NCI-H1930 (cell line): ENCODE data around the gene KLF2.

Experiments used
- DNase-seq, 2 experiments: peaks; one replicate each; lab custom pipeline; 2025; lab: John Stamatoyannopoulos, UW

The KLF2 gene

DNA sequence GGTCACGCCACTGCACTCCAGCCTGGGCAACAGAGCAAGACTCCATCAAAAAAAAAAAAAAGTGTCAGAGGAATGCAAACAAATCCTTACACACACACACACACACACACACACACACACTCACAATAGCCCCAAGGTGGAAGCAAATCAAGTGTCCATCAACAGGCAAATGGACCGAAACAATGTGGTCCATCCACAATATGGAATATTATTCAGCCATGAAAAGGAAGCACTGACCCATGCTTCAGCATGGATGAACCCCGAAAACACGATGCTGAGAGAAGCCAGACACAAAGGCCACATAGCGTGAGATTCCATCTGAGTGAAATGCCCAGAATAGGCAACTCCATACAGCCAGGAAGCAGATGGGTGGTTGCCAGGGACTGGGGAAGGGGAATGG lies 16.5 kb upstream of the KLF2 start:
- DNase-seq, result no peak

DNA sequence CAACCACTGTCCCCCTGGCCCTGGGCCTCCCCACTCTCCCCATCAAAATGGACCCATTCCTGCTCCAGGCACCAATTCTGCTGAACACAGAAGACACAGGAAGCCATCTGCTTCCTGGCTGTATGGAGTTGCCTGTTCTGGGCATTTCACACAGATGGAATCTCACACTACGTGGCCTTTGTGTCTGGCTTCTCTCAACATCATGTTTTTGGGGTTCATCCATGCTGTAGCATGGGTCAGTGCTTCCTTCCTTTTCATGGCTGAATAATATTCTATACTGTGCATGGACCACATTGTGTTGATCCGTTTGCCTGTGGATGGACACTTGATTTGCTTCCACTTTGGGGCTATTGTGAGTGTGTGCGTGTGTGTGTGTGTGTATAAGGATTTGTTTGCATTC lies 15.0 kb upstream of the KLF2 start:
- DNase-seq, result no peak

GRCh38 chr19:16315825-16316505 lies 8.7 kb upstream of the KLF2 start:
- no peak for DNase-seq

GRCh38 chr19:16316506-16316882 lies 8.1 kb upstream of the KLF2 start:
- DNase-seq, result no peak

DNA sequence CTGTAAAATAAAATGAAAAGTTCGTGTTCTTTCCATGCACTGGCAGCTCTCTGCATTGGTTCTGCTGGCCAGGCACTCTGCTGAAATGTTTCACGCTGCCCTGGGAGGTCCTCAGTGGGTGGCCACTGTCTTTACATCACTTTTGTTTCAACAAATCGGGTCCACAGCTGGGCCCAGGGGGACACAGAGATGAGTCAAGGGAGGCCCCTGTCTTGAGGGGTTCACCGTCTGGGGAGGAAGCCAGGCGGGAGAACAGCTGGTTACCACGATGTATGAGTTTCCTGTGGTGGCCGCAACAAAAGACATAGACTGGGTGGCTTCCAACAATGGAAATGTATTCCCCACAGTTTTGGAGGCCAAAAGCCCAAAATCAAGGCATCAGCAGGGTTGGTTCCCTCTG lies 5.1 kb upstream of the KLF2 start:
- DNase-seq, result no peak

DNA sequence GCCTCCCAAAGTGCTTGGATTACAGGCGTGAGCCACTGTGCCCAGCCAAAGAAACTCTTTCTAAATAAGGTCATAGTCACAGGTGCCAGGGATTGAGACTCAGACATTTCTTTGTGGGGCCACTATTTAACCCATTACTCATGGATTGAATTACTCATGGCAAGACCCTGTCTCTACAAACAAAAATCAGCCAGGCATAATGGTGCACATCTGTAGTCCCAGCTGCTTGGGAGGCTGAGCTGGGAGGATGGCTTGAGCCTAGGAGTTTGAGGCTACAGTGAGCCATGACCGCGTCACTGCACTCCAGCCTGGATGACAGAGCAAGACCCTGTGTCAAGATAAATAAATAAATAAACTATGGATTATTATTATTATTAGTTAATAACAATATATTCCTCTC lies 3.6 kb upstream of the KLF2 start:
- DNase-seq, result no peak

DNA sequence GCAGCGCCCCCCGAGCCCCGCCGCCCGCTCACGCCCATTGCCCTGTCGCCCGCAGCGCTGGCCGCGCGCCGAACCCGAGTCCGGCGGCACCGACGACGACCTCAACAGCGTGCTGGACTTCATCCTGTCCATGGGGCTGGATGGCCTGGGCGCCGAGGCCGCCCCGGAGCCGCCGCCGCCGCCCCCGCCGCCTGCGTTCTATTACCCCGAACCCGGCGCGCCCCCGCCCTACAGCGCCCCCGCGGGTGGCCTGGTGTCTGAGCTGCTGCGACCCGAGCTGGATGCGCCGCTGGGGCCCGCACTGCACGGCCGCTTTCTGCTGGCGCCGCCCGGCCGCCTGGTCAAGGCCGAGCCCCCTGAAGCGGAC lies 518 bp downstream of the KLF2 start:
- no peak for DNase-seq

- peak in 1 of 2 experiments; percentile 30 for DNase-seq
Observed at GRCh38 chr19:16325641-16326400, 1.2 kb downstream of the KLF2 start.

GRCh38 chr19:16326401-16327168 lies 2.0 kb downstream of the KLF2 start:
- DNase-seq, result no peak

DNA sequence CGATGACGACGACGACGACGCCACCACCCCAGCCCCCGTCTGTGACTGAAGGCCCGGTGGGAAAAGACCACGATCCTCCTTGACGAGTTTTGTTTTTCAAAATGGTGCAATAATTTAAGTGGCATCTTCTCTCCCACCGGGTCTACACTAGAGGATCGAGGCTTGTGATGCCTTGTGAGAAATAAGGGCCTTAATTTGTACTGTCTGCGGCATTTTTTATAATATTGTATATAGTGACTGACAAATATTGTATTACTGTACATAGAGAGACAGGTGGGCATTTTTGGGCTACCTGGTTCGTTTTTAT lies 2.5 kb downstream of the KLF2 start:
- DNase-seq, result no peak

- DNase-seq, result no peak
Observed at GRCh38 chr19:16327501-16327900, 2.9 kb downstream of the KLF2 start.

GRCh38 chr19:16327911-16328823 lies 3.5 kb downstream of the KLF2 start:
- DNase-seq, result no peak

DNA sequence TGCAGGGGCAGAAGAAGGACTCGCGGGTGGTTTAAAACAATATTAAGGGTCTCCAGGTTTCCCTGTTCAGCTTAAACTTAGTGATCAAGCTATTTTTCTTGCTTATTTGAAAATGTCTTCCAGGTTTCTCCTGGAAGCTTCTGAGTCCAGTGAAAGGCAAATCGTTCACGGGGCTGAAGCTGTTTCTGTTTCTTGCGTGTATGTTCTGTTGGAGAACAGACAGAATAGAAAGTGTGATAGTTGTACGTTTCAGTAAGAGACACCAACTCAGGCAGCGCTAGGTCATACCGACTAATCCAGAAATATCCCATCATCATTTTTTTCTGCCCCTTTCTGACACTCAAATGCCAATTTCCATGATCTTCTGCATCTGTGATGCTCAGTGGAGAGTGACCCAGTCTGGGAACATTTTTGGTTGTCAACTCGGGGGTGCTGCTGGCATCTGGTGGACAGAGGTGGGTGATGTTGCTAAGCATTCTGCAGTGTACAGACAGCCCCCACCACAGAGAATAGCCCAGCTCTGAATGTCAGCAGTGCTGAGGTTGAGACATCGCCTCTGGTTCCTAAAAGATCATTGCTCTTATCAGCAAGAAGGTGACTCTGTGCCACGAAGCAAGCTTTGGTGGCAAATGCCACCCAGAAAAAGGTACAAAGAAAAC lies 4.3 kb downstream of the KLF2 start:
- DNase-seq, result no peak

GRCh38 chr19:16330368-16330801 lies 5.8 kb downstream of the KLF2 start:
- no peak for DNase-seq

DNA sequence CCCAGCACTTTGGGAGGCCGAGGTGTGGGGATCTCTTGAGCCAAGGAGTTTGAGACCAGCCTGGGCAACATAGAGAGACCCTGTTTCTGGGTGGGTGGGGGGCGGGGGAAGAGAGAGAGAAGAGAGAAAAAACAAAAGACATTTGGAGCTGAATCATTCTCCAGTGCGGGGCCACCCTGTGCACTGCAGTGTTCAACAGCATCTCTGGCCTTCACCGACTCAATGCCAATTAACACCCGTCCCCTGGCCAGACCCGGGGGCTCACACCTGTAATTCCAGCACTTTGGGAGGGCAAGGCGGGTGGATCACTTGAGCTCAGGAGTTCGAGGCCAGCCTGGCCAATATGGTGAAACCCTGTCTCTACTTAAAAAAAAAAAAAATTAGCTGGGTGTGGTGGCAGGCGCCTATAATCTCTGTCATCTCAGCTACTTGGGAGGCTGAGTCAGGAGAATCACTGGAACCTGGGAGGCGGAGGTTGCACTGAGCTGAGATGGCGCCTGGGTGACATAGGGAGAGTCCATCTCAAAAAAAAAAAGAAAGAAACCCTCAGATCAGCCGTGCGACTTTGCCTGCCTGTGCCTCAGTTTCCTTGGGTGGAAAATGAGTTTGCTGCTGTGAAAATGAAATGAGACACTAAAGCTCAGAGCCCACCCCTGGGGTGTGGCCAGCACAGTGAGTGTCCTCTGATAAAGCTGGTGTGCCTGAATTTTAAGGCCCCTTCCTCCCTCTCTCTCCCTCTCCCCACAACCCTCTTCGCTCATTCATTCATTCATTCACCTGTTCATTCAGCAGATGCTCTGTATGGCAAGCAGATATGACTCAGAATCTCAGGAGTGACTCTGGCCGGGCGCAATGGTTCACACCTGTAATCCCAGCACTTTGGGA lies 6.4 kb downstream of the KLF2 start:
- no peak for DNase-seq

DNA sequence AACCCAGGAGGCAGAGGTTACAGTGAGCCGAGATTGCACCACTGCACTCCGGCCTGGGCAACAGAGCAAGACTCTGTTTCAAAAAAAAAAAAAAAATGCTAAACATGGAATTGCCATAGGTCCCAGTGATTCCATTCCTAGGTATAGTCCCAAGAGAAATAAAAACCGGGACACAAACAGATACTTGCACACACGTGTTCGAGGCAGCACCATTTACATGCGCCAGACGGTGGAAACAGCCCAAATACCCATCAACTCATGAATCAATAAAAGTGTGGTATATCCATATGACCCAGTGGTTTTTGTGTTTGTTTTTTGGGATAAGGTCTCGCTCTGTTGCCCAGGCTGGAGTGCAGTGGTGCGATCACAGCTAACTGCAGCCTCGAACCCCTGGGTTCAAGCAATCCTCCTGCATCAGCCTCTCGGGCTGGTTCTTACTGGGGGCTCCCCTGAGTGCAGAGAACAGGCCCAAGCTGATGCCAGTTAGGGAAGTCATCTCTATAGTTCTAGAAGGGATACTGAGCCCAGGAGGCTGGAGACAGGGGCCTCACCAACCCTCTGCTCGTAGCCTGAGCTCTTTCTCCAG lies 8.5 kb downstream of the KLF2 start:
- no peak for DNase-seq

- no peak for DNase-seq
Observed at GRCh38 chr19:16334411-16334810, 9.8 kb downstream of the KLF2 start.

GRCh38 chr19:16335226-16335625 lies 10.6 kb downstream of the KLF2 start:
- no peak for DNase-seq

DNA sequence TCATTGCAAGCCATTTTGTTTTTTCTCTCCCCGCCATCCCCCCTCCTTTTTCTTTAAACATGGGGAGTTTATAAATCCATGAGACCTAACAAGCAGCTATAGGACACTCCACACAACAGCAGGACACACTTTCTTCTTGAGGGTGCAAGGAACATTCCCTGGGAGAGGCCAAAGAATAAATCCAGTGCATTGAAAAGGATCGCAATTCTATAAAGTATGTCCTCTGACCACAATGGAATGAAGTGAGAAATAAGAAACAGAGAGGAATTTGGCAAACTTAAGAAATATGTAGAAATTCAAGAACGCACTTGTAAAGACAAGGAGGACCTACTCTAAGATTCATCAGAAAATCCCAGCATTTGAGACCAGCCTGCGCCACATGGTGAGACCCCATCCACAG lies 11.9 kb downstream of the KLF2 start:
- DNase-seq, result no peak

GRCh38 chr19:16337809-16338469 lies 13.3 kb downstream of the KLF2 start:
- DNase-seq, result no peak
